ENCODE measurements around the gene ATXN1.

GRCh38 chr6:16472349-16473069 is 288.8 kb downstream of the ATXN1 start:
- TF ChIP-seq CTCF (IDR thresholded peaks at IDR 0.05) (no peak), POLR2A (IDR thresholded peaks at IDR 0.05) (no peak)

Measured in testis (tissue), 2 donors.